Activated naive CD8-positive, alpha-beta T cell treated with anti-CD3 and anti-CD28 coated beads for 36 hours (primary cell): ENCODE data around the gene DNAH8. TPM values are rescaled to one million over a fixed set of nuclear protein-coding genes. Genes with fewer than 3 reads are reported as not detected.
"Not testable (repeated sequence)": the region's sequence is repeated elsewhere in the genome, so short reads cannot be mapped to it uniquely, and the experiment has no call there.

Source experiments
- DNase-seq: peaks from one replicate; pipeline ENCODE4 v3.0.0; 2021
- H3K27ac Mint-ChIP-seq: one replicate; pipeline ENCODE4 v1.8.0; 2022; ENCODE audit warnings: mild to moderate bottlenecking, moderate library complexity, mixed read lengths
- H3K27me3 Mint-ChIP-seq: one replicate; pipeline ENCODE4 v1.8.0; 2022; ENCODE audit warnings: mild to moderate bottlenecking, mixed read lengths
- H3K36me3 Mint-ChIP-seq: one replicate; pipeline ENCODE4 v1.8.0; 2021; ENCODE audit warnings: mild to moderate bottlenecking, mixed read lengths
- H3K4me1 Mint-ChIP-seq: one replicate; pipeline ENCODE4 v1.8.0; 2021; ENCODE audit warnings: mixed read lengths
- H3K4me3 Mint-ChIP-seq: one replicate; pipeline ENCODE4 v1.8.0; 2022; ENCODE audit warnings: mild to moderate bottlenecking, moderate library complexity, mixed read lengths
- H3K9me3 Mint-ChIP-seq: one replicate; pipeline ENCODE4 v1.8.0; 2022; ENCODE audit warnings: mixed read lengths
- total RNA-seq, 2 experiments: library from RNA; stranded (reverse); gene quantifications; one replicate each; pipeline ENCODE4 v1.2.3, GENCODE V29; 2021

The DNAH8 gene
- total RNA-seq, 2 experiments from 2014 or later = 0.08 TPM; not detected in 1

GRCh38 chr6:38789256-38789655 is 74.1 kb downstream of the DNAH8 start:
- H3K36me3 Mint-ChIP-seq = no peaks in the 10 kb centered on the region
- H3K4me1 Mint-ChIP-seq = no peaks in the 10 kb centered on the region
- H3K27ac Mint-ChIP-seq = no peak overlapping the region
- H3K27me3 Mint-ChIP-seq = peaks cover 28% of the 10 kb centered on the region
- no peak for DNase-seq
- no peaks in the 10 kb centered on the region for H3K9me3 Mint-ChIP-seq
- no peak overlapping the region for H3K4me3 Mint-ChIP-seq

- Mint-ChIP-seq H3K36me3 (no peaks in the 10 kb centered on the region), H3K9me3 (no peaks in the 10 kb centered on the region), H3K4me1 (no peaks in the 10 kb centered on the region), H3K27ac (no peak overlapping the region), H3K27me3 (peaks cover 27% of the 10 kb centered on the region), H3K4me3 (no peak overlapping the region)
- DNase-seq = no peak
Measured at GRCh38 chr6:38792356-38792755, 77.2 kb downstream of the DNAH8 start.

GRCh38 chr6:38794682-38795081 is 79.6 kb downstream of the DNAH8 start:
- Mint-ChIP-seq H3K4me1 (no peaks in the 10 kb centered on the region), H3K36me3 (no peaks in the 10 kb centered on the region), H3K27ac (no peak overlapping the region), H3K27me3 (peaks cover 33% of the 10 kb centered on the region), H3K9me3 (no peaks in the 10 kb centered on the region), H3K4me3 (no peak overlapping the region)
- DNase-seq = no peak

GRCh38 chr6:38796006-38796405 is 80.9 kb downstream of the DNAH8 start:
- Mint-ChIP-seq H3K27ac (no peak overlapping the region), H3K4me1 (no peaks in the 10 kb centered on the region), H3K27me3 (peaks cover 45% of the 10 kb centered on the region), H3K4me3 (no peak overlapping the region), H3K36me3 (no peaks in the 10 kb centered on the region), H3K9me3 (no peaks in the 10 kb centered on the region)
- no peak for DNase-seq

GRCh38 chr6:38796437-38796836 is 81.3 kb downstream of the DNAH8 start:
- not testable (repeated sequence) for H3K36me3 Mint-ChIP-seq, H3K4me1 Mint-ChIP-seq, H3K27ac Mint-ChIP-seq, DNase-seq, H3K4me3 Mint-ChIP-seq, H3K9me3 Mint-ChIP-seq
- H3K27me3 Mint-ChIP-seq = peaks cover 49% of the 10 kb centered on the region

GRCh38 chr6:38796850-38797249 is 81.7 kb downstream of the DNAH8 start:
- Mint-ChIP-seq H3K4me3 (no peak overlapping the region), H3K27ac (no peak overlapping the region), H3K4me1 (no peaks in the 10 kb centered on the region), H3K9me3 (no peaks in the 10 kb centered on the region), H3K27me3 (peaks cover 52% of the 10 kb centered on the region), H3K36me3 (no peaks in the 10 kb centered on the region)
- DNase-seq = no peak

GRCh38 chr6:38797391-38797790 is 82.3 kb downstream of the DNAH8 start:
- no peak for DNase-seq
- no peaks in the 10 kb centered on the region for H3K9me3 Mint-ChIP-seq
- H3K4me3 Mint-ChIP-seq = no peak overlapping the region
- no peak overlapping the region for H3K27ac Mint-ChIP-seq
- peaks cover 52% of the 10 kb centered on the region for H3K27me3 Mint-ChIP-seq
- H3K36me3 Mint-ChIP-seq = no peaks in the 10 kb centered on the region
- H3K4me1 Mint-ChIP-seq = no peaks in the 10 kb centered on the region

GRCh38 chr6:38799529-38800184 is 84.5 kb downstream of the DNAH8 start:
- Mint-ChIP-seq H3K36me3 (no peaks in the 10 kb centered on the region), H3K4me3 (no peak overlapping the region), H3K4me1 (no peaks in the 10 kb centered on the region), H3K27me3 (peaks cover 56% of the 10 kb centered on the region), H3K27ac (no peak overlapping the region), H3K9me3 (no peaks in the 10 kb centered on the region)
- no peak for DNase-seq

- no peak overlapping the region for H3K27ac Mint-ChIP-seq
- H3K4me3 Mint-ChIP-seq = no peak overlapping the region
- no peaks in the 10 kb centered on the region for H3K4me1 Mint-ChIP-seq
- no peak for DNase-seq
- peaks cover 58% of the 10 kb centered on the region for H3K27me3 Mint-ChIP-seq
- H3K9me3 Mint-ChIP-seq = no peaks in the 10 kb centered on the region
- no peaks in the 10 kb centered on the region for H3K36me3 Mint-ChIP-seq
Measured at GRCh38 chr6:38801305-38801704, 86.2 kb downstream of the DNAH8 start.

GRCh38 chr6:38802497-38802896 is 87.4 kb downstream of the DNAH8 start:
- Mint-ChIP-seq H3K9me3 (no peaks in the 10 kb centered on the region), H3K27ac (no peak overlapping the region), H3K4me1 (no peaks in the 10 kb centered on the region), H3K4me3 (no peak overlapping the region), H3K36me3 (no peaks in the 10 kb centered on the region), H3K27me3 (peaks cover 54% of the 10 kb centered on the region)
- DNase-seq = no peak

GRCh38 chr6:38803129-38803528 is 88.0 kb downstream of the DNAH8 start:
- Mint-ChIP-seq H3K4me1 (no peaks in the 10 kb centered on the region), H3K27me3 (peaks cover 50% of the 10 kb centered on the region), H3K36me3 (no peaks in the 10 kb centered on the region), H3K27ac (no peak overlapping the region), H3K4me3 (no peak overlapping the region), H3K9me3 (no peaks in the 10 kb centered on the region)
- no peak for DNase-seq

GRCh38 chr6:38804358-38804757 is 89.2 kb downstream of the DNAH8 start:
- Mint-ChIP-seq H3K36me3 (no peaks in the 10 kb centered on the region), H3K27me3 (peaks cover 50% of the 10 kb centered on the region), H3K4me1 (no peaks in the 10 kb centered on the region), H3K4me3 (no peak overlapping the region), H3K9me3 (no peaks in the 10 kb centered on the region), H3K27ac (no peak overlapping the region)
- DNase-seq = no peak

GRCh38 chr6:38805127-38805655 is 90.1 kb downstream of the DNAH8 start:
- H3K9me3 Mint-ChIP-seq = no peaks in the 10 kb centered on the region
- H3K27ac Mint-ChIP-seq = no peak overlapping the region
- peaks cover 52% of the 10 kb centered on the region for H3K27me3 Mint-ChIP-seq
- DNase-seq = no peak
- no peak overlapping the region for H3K4me3 Mint-ChIP-seq
- H3K36me3 Mint-ChIP-seq = no peaks in the 10 kb centered on the region
- no peaks in the 10 kb centered on the region for H3K4me1 Mint-ChIP-seq

GRCh38 chr6:38805692-38806091 is 90.6 kb downstream of the DNAH8 start:
- H3K27me3 Mint-ChIP-seq = peaks cover 48% of the 10 kb centered on the region
- no peaks in the 10 kb centered on the region for H3K4me1 Mint-ChIP-seq
- no peaks in the 10 kb centered on the region for H3K9me3 Mint-ChIP-seq
- DNase-seq = no peak
- no peak overlapping the region for H3K4me3 Mint-ChIP-seq
- no peaks in the 10 kb centered on the region for H3K36me3 Mint-ChIP-seq
- H3K27ac Mint-ChIP-seq = no peak overlapping the region

GRCh38 chr6:38806271-38806670 is 91.2 kb downstream of the DNAH8 start:
- Mint-ChIP-seq H3K4me3 (no peak overlapping the region), H3K36me3 (no peaks in the 10 kb centered on the region), H3K9me3 (no peaks in the 10 kb centered on the region), H3K4me1 (no peaks in the 10 kb centered on the region), H3K27ac (no peak overlapping the region), H3K27me3 (peaks cover 48% of the 10 kb centered on the region)
- DNase-seq = no peak

- no peaks in the 10 kb centered on the region for H3K36me3 Mint-ChIP-seq
- H3K27me3 Mint-ChIP-seq = peaks cover 49% of the 10 kb centered on the region
- no peak overlapping the region for H3K4me3 Mint-ChIP-seq
- H3K4me1 Mint-ChIP-seq = no peaks in the 10 kb centered on the region
- H3K27ac Mint-ChIP-seq = no peak overlapping the region
- no peak for DNase-seq
- H3K9me3 Mint-ChIP-seq = no peaks in the 10 kb centered on the region
Measured at GRCh38 chr6:38806833-38807232, 91.7 kb downstream of the DNAH8 start.
